GOT3 (cell line): ENCODE data around the gene PARVB.

Source experiments
- DNase-seq: peaks from one replicate; lab custom pipeline; 2025; ENCODE audit warnings: mixed read lengths; lab: John Stamatoyannopoulos, UW

Gene PARVB

DNA sequence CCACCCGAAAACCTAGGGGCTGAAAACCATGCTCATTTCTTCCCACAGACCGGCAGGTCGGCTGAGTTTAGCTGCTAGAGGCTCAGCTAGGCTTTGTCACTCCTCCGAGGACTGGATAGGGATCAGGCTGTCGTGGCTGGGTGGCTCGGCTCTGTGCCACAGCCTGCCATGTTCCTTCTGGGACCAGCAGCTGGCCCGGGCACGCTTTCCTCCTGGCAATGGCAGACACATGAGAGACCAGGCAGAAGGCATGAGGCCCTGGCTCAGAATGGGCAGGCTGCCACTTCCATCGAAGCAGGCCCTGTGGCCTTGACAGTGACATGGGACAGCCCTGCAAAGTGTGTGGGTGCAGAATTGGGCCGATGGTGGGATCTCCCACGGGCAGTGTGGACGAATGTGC, 177.6 kb downstream of the PARVB start:
- no peak for DNase-seq

DNA sequence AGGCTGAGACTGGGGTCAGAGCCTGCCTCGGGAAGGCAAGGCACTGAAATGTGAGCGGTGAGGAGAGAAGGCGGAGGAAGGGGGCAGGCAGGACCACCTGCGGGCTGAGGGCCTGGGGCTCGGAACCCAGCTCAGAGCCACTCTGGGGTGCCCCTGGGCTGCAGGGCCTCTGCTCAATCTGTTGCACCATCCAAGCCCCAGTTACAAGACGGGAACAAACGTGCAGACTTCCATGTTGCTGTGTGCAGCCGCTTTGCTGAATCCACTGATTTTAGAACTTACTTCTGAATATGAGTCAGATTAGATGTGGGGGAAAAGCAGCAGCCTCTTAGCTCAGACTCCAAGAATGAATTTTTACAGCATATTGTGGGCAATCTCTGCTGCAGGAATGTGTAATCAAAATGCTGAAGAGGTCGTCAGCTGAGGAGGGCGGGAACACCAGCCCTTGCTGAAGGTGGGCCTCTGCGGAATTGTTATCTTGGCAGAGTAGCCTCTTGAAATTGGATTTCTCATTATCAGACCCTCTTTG, 178.2 kb downstream of the PARVB start:
- DNase-seq = no peak

DNA sequence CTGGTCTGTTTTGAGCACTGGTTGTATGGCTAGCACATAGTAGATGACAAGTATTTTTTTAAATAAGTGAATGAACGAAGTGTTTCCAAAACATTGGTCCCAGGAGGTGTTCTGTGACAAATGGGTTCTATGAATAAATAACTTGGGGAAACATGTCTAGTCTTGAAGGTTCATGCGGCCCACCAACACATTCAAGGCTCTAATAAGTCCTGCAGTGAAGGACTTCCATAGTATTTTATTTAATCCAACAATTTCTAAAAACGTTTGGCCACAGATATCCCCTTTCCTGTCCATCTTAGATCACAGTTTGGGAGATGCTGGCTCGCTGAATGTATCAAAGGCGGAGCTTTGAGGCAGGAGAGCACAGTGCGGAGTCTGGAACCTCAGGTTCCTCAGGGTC, 179.1 kb downstream of the PARVB start:
- no peak for DNase-seq

DNA sequence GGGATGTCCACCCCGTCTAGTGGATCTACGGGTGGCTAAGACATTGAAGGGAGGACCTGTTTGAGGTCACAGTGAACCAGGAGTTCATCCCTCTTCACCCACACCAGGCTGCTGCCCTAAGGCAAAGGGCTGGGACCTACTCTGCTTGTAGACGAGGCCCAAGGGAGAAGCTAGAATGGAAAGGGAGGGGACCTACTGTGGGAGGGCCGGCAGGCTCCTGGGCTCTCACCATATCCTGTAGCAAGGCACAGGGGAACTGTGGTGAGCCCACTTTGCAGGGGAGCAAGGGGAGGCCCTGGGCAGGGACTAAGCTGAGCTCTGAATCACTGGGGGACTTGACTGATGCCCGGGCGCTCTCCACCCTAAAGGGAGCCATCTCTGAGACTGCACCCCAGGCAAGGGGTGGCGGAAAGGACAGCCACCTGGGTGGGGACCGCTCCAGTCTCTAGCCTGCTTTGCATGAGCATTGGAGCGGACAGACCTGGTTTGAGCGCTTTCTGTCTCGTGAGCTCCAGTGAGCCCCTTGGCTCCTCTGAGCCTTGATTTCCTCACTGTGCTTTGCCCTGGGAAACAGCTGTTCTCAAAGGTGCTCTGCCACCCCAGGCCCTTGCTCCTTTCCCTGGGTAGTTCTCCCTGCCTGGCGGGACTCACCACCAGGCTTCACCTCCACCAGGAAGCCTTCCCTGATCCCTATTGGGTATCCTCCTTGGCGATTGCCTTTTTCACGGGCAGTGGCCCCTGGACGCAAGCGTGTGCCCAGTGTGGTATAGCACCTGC, 180.8 kb downstream of the PARVB start:
- DNase-seq = no peak

DNA sequence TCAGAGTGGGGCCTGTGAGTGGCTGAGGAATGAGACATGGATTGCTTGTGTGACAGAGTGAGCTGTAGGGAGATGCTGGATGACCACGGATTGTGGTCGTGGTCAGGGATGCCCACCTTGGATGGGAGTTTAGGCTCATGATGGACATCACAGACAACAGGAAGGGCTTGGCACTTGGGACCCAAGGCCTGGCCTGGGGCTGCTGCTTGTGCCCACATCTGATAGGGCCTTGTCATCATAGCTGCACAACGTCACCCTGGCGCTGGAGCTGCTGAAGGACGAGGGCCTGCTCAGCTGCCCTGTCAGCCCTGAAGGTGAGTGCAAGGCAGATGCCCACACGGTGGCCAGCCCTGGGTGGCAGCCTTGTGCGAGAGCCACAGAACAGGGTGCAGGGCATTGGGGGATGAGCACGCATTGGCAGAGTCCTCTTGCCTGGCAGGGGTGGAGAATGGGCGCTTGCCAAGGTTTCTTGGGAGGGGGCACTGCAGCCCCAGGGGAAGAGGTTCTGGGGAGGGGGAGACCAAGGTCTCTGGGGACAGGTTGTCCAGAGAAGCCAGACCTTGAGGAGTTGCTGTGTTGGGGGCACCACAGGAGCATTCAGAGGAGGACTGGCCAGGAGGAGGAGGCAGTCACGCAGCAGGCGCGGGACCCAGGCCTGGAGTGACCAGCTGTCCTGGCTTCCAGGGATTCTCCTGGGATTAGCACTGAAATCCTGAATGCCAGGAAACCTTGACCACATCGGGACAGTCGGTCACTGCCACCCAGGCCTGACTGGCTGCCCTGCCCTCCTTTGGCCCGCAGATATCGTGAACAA, 181.6 kb downstream of the PARVB start:
- no peak for DNase-seq

DNA sequence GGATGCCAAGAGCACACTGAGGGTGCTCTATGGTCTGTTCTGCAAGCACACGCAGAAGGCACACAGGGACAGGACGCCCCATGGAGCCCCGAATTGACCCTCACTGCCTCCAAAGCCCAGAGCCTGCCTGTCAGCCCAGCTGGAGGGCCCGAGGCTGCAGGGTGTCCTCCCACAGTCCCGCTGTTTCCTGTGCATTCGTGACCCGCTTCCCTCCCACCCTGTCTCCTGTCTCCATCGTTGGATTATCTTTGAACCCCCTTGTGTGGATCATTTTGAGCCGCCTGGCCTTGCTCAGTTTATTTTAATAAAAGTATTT, 182.2 kb downstream of the PARVB start:
- DNase-seq = no peak

DNA sequence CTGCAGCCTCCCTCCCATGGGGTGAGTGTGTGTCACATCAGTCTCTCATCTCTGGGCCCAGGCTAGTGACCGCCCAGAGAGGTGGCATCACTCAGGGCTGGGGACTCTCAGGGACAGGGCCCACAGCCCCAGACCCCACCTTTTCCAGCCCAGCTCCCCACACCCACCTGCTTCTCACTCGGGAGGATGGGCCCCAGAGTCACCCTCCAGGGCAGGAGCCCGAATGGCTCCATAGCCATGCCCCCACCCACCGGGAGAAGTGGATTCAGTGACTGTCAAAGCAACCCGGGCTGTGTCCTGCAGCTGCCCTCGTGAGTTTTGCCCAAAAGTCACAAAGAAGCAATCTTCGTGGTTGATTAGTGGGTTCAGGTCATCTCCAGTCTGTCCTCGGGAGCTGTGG, 182.6 kb downstream of the PARVB start:
- DNase-seq = no peak

DNA sequence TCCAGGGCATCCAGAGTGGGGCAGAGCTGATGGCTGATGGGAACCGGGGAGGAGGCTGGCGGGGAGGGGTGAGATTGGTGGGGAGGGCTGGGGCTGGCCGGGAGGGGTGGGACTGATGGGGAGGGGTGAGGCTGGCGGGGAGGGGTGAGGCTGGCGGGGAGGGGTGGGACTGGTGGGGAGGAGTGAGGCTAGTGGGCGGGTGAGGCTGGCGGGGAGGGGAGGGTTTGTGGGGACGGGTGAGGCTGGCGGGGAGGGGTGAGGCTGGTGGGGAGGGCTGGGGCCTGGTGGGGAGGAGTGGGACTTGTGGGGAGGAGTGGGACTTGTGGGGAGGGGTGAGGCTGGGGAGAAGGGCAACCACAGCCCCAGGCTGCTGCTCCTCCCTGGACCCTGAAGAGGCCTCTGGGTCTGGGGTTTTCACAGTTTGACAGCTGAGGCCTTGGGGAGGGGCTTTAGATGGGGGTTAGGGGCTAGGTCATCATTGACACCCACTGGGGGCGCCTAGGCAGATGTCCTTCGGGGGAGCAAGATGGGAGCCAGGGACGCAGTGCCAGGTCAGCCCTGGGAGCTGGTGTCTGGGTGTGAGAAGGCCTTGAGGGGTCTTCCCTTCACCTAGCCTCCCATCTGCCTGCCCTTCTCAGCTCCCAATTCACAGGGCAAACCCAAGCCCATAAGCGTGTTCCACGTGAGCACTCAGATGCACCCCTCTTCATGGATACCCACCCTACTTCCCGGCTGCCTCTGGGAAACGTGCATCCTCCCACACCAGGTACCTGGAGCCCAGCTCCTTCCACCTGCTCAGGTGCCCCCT, 183.3 kb downstream of the PARVB start:
- no peak for DNase-seq

DNA sequence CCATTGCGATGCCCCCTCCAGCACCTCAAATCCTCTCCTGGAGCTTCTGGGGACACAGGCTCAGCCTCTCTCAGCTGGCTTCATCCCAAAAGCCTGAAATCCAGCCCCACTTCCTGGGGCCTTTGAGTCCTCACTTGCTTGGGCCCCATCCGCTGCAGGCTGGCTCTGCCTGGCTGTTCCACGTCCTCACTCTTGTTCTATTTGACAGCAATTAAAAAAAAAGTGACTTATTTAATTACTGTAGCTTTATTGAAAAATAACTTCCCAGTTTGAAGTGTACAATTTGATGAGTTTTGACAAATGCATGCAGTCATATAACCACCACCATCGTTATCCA, 183.8 kb downstream of the PARVB start:
- no peak for DNase-seq

DNA sequence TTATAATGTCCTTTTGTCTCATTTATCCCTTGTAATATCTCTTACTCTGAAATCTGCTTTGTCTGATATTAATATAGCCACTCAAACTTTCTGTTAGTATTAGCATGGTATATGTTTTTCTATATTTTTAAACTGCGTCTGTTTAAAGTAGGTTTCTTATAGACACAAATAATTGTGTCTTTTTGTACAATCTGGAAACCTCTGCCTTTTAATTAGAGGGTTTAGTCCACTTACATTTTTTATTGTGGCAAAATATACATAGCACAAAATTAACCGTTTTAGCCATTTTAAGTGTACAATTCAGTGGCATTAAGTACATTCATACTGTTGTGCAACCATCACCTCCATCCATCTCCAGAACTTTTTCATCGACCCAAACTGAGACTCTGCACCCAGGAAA, 185.2 kb downstream of the PARVB start:
- DNase-seq = no peak

DNA sequence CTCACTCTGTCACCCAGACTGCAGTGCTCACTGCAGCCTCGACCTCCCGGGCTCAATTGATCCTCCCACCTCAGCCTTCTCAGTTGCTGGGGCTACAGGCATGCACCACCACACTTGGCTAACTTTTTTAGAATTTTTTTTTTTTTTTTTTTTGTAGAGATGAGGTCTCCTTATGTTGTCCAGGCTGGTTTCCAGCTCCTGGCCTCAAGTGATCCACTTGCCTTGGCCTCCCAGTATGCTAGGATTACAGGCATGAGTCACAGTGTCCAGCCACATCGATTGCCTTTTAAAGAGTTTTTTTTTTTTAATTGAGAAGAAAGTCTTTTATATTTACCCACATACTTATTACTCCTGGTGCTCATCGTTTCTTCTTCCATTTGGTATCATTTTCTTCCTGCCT, 186.6 kb downstream of the PARVB start:
- no peak for DNase-seq

DNA sequence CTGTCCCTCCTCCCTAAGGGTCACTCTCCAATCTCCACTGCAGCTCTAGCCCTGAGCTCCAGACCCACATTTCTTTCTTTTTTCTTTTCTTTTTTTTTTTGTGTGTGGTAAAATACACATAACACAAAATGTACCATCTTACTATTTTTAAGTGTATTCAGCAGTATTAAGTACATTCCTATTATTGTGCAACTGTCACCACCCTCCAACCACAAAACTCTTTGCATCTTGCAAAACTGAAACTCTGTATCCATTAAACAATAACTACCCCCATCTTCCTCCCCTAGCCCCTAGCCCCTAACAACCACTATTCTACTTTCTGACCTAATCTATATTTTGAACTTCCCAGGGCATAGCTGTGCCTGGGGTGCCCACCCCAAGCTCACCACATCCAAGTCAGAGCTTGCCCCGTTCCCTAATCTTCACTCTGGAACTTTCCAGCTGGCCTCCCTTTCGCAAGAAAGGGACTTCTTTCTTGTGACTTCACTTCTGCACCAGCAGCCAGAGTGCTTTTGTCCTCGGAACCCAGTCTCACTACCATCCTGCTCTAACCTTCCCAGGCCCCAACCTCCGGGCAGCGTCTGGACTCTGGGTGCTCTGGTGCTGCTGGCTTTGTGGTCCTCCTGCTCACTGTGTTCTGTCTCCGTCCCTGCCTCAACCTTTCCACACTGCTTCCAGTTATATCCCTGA, 187.3 kb downstream of the PARVB start:
- no peak for DNase-seq

DNA sequence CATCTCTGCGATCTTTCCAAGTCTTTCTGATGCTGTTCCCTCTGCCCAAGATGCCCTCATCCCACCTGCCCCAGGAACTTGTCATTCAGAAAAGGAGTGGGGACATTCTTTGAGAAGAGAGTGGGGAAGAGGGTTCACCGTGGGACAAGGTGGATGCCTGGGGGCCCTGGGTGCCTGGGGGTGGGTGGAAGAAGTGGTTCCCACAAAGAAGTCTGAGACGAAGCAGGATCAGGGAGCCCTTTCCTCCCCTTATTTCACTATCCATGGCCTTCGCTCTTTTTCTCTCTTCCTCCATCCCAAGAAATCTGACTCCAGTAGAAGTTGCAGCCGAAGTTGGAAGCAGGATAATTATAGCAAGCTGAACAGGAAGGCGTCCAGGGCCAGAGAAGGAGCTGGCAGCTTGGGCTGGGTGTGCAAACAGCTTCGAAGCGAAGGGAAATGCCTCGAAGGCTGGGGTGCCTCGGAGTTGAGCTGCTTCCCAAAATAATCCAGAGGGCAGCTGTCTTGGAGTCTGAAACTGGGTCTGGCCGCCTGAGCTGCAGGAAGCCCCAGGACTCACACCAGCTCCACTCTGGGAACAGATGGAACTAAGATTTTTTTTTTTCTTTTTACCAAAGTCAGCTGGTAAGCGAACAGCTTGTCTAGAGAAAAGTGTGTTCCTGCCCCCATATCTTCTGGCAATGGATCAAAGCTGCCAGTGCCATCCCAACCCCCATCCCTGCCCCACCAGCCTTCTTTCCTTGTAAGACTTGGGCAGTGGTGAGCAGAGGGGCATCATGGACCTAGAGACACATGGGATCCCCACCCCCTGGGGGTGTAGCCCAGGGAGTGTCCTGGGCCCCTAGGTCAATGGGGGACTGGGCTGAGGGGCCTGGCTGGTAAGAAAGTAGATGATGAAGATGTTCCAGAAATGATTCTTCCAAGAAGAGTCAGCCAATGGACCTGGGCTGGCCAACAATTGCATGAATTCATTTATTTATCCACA, 188.1 kb downstream of the PARVB start:
- no peak for DNase-seq

DNA sequence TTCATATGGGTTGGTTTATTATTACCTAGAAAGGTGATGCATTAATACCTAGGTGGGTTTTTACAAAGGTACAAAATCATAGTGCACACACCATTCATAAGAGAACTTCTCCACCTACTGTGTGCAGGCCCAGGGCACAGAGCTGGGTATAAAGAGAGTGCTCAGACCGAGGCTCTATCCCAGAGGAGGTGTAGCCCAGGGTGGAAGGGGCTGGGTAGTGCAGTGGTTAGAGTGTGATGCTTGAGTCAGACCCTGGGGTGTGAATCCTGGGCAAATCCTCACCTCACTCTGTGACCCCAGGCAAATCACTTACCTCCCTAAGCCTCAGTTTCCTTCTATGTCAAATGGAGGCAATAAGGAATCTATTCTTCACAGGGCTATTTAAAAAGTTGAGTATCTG, 188.8 kb downstream of the PARVB start:
- no peak for DNase-seq

DNA sequence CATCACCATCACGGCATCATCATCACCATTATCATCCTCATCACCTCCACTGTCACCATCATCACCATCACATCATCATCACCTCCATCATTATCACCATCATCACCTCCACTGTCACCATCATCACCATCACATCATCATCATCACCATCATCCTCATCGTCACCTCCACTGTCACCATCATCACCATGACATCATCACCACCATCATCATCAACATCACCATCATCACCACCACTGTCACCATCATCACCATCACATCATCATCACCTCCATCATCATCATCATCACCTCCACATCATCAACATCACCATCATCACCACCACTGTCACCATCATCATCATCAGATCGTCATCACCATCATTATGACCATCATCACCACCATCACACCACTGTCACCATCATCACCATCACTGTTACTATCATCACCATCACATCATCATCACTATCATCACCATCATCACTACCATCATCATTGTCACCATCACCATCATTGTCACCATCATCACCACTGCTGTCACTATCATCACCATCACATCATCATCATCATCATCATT, 189.5 kb downstream of the PARVB start:
- DNase-seq = no peak

DNA sequence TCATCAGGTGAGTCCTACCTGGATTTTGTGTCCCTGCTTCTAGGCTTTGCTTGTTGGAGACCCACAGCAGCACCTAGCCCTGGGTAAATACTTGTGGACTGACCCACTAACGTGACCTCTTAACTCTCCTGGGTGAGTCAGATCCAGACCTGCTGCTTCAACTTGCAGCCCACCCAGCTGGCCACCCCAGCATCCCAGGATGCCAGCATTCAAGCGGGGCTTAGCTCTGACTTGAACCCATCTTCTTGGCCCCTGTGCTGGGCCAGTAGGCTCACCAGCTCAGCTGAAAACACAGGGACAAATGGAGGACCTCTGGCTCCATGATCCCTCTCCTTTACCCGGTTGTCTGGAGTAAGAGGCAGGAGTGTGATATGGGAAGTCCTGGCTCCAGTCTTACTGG, 190.1 kb downstream of the PARVB start:
- DNase-seq = no peak

DNA sequence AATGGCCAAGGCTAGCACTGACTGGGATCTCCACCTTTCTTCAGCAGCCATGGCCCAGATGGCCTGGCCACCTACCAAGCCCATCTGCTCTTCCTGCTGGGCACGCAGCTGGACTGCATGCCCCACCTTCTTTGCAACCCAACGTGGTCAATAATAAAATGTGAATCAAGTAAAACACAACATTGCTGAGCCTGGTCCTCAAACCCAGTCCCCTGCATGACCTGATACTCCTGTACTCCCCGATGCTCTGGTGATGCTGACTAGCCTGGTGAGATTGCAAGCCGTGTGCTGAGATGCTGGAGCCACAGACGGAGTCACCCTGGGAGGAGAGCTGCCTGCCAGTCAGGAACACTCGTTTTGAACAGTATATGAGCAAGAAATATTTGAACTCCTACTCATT, 190.7 kb downstream of the PARVB start:
- DNase-seq = no peak

DNA sequence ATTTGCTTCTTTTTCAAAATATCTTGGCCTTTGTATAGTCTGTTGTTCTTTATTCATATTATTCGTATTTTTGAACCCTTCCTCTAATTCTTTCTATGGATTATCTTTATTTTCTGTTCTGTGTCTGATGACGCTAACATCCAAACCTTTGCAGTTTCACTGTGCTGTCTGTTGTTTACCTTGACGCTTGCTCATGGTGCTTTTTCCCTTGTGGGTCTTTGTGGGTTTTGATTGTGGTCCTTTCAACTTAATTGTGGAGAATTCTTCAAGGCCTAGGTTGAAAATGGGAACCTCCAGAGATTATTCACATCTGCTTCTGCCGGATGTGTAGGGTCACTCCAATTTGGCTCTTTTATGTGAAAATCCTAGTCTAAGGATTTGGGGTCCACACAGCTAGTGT, 191.2 kb downstream of the PARVB start:
- no peak for DNase-seq

DNA sequence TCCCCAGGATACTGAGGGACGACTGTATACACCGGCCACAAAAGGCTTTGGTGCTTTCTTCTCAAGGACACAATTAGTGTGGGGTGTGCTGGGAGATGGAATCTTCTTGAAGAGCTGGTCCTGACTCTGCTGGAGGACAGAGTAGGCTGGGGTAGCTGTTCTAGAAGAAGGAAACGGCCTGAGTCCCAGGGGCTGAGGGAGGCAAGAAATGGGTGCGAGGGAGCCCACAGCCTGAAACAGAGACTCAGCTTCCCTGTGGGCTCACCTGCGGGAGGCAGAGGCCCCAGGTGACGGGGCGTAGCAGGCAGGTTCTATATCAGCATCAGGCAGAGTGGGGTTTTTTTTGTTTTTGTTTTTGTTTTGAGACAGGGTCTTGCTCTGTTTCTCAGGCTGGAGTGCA, 193.2 kb downstream of the PARVB start:
- no peak for DNase-seq

DNA sequence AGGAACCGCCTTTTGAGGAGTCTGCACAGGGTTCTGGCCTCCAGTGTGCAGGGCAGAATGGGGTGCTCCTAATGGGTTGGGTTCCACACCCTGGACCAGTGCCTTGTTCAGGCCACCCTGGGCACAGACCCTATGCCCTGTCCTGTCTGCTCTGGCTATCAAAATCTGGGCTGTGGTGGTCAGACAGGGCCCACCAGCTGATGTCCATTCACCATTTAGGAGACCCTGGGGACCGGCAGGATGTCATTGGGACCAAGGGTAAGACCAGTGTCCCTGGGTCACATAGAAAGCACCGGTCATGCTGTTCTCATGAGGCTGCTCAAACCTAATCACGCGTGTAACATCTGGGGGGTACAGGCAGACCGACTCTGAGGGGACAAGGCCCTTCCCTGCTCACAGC, 194.0 kb downstream of the PARVB start:
- DNase-seq = no peak
